A549 (cell line): Measurements from ENCODE around the gene MROH2A.

Experiments
- CHD2 ChIP-seq: fragments of 150-350 bp; IDR thresholded peaks from 2 replicates; pipeline ENCODE4 v1.6.1; 2014; ENCODE audit warnings: low read length; ENCODE audit not compliant: partially characterized antibody
- CTCF ChIP-seq: fragments of >200 bp; sonication (Bioruptor Twin); formaldehyde crosslinking; IDR thresholded peaks from 3 replicates; pipeline ENCODE4 v1.5.1; 2016
- ZFP36 ChIP-seq: fragments of 450-650 bp; IDR thresholded peaks from 2 replicates; pipeline ENCODE4 v1.6.1; 2014; ENCODE audit warnings: borderline replicate concordance; ENCODE audit not compliant: partially characterized antibody
- TF ChIP-seq, protein P1 (sequence below): IDR thresholded peaks from 2 replicates; pipeline ENCODE4 v1.6.1; 2012

- TF ChIP-seq CHD2 (no peak), CTCF (no peak), ZFP36 (no peak)
- TF ChIP-seq, protein P1, sequence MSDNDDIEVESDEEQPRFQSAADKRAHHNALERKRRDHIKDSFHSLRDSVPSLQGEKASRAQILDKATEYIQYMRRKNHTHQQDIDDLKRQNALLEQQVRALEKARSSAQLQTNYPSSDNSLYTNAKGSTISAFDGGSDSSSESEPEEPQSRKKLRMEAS = no peak
These were observed 37.3 kb upstream of the MROH2A start for GRCh38 chr2:233740870-233741269.
